ENCODE results near the gene PRKCZ. TPM values are rescaled to one million over a fixed set of nuclear protein-coding genes. Genes with fewer than 3 reads are reported as not detected.

The PRKCZ gene
- total and polyA plus RNA-seq, 2 of the 4 experiments (the other 2 are of a cell fraction), result 2.0 to 3.5 TPM

DNA sequence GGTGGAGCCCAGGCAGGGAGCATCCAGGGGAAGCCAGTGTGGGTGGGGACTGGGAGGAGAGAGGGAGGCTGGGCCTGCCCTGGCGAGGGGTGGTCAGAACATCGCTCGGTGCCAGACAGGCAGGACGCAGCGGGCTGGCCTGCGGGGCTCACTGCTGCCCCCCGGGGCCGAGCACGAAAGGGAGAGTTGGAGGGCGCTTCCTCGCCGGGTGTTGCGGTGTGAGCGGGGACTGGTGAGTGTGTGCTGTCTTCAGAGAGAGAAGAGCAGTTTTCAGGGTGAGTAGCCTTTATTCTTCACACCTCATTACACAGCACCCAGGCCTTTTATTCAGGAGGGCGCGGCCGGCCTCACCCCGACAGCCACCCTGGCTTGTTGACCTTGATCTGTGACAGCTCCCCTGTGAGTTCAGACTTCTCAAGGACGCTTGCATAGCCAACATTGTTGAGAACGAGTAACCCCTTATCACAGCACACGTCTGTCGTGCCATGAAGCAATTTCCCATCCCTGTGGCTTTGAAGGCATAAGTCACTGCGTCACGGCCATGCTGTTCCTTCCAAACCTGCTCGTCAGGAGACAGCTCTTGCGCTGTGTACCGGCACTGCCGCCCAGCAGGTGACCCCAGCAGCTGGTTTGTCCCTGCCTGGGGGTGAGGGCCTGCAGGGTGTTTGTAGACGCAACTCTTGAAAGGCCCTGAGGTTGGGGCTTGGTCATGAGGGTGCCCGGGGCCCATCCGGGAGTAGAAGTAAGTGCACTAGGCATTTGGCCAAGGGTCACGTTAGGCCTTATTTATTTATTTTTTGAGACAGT, 54.6 kb downstream of the PRKCZ start (continued):
- no peak for TF ChIP-seq MAFK (IDR thresholded peaks at IDR 0.05; ENCODE audit: low read depth, low read length)

DNA sequence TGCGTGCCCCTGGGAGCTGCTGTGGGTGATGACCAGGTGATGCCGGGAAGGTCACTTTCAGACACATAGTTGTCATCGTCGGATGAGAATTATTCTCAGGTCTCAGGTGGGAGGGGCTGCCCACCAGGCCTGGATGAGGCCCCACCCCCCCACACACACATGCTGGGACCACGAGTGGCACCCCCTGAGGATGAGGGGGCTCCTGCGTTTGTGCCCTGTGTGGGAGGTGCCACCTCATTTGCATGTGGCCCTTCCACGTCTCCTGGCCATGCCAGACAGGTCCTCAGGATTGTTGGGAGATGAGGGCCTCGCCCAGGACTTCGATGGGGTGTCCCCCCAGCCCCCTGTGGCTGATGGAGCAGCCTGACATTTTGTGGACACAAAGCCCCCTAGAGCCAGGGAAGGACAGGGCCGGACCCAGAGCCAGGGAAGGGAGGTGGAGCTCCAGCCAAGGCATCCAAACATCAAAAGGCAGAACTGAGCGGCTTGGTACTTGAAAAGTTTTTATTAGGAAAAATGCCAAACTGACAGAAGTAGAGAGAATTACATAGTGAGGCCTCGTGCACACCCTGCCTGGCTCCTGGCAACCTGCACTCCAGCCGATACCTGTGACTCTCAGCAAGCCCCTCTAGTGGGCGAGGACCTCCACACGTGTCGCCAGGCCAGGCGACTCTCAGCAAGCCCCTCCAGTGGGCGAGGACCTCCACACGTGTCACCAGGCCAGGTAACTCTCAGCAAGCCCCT, 55.7 kb downstream of the PRKCZ start:
- Histone ChIP-seq H3K9ac (ENCODE audit: low read depth, low read length) (no peak overlapping the region), H3K4me2 (ENCODE audit: low read depth, low read length) (no peak overlapping the region), H2AFZ (replicated peaks; ENCODE audit: low read length, poor library complexity) (no peak overlapping the region), H4K8ac (ENCODE audit: low read depth in 2 of 2, low read length in 2 of 2) (no peak overlapping the region), H3K4me1 (ENCODE audit: control insufficient read depth, insufficient read depth, low read length) (no peaks in the 10 kb centered on the region; the same call in 1 of the 2 replicates), H3K14ac (replicated peaks; ENCODE audit: low read depth, low read length) (no peak overlapping the region), H3K4ac (ENCODE audit: low read depth, low read length) (no peak overlapping the region), H3K79me1 (ENCODE audit: low read depth in 1 of 2, low read length in 2 of 2) (no peaks in the 10 kb centered on the region), H2BK120ac (ENCODE audit: low read depth, low read length) (no peak overlapping the region), H3K27me3 (ENCODE audit: control insufficient read depth, insufficient read depth, low read length) (peaks cover 21% of the 10 kb centered on the region; the same call in 1 of the 2 replicates), H4K20me1 (ENCODE audit: insufficient read depth, low read length) (peaks cover 3% of the 10 kb centered on the region; the same call in 1 of the 2 replicates), H3K23ac (ENCODE audit: low read depth, low read length) (no peak overlapping the region), H3K27ac (ENCODE audit: insufficient read depth, low read length) (no peak overlapping the region), H4K91ac (ENCODE audit: insufficient read depth, low read depth, low read length) (no peak overlapping the region), H2AK9ac (replicated peaks; ENCODE audit: low read depth, low read length, poor library complexity) (no peak overlapping the region), H2BK5ac (ENCODE audit: low read depth, low read length, poor library complexity, severe bottlenecking) (no peak overlapping the region), H3K9me3 (ENCODE audit: control insufficient read depth, insufficient read depth, low read length) (no peaks in the 10 kb centered on the region), H3K4me3 (ENCODE audit: insufficient read depth, low read depth, low read length) (no peak overlapping the region), H2AK5ac (ENCODE audit: low read depth, low read length) (no peak overlapping the region), H2BK20ac (ENCODE audit: low read depth, low read length) (no peak overlapping the region), H3K36me3 (ENCODE audit: control insufficient read depth, insufficient read depth, low read length) (no peaks in the 10 kb centered on the region), H4K5ac (ENCODE audit: low read depth, low read length) (no peak overlapping the region), H2BK15ac (ENCODE audit: low read depth, low read length) (no peak overlapping the region), H3K56ac (ENCODE audit: extremely low read depth, insufficient read depth, low read length) (no peak overlapping the region), H3K18ac (ENCODE audit: low read depth, low read length) (no peak overlapping the region), H3K9me1 (ENCODE audit: insufficient read depth, low read length) (no peaks in the 10 kb centered on the region)
- ChIA-PET POLR2A (ENCODE audit: unreplicated experiment) (no interaction called here), CTCF (no interaction called here)
- TF ChIP-seq CEBPB (IDR thresholded peaks at IDR 0.05; ENCODE audit: low read depth, low read length) (no peak), RAD21 (IDR thresholded peaks at IDR 0.05; ENCODE audit: low read length) (no peak), MXI1 (IDR thresholded peaks at IDR 0.05; ENCODE audit: borderline replicate concordance, low read depth, low read length) (no peak), CHD1 (IDR thresholded peaks at IDR 0.05; ENCODE audit: low read depth, low read length) (no peak), POLR2A (IDR thresholded peaks at IDR 0.05; ENCODE audit: low read depth, low read length) (no peak)
- TF ChIP-seq, protein P1, sequence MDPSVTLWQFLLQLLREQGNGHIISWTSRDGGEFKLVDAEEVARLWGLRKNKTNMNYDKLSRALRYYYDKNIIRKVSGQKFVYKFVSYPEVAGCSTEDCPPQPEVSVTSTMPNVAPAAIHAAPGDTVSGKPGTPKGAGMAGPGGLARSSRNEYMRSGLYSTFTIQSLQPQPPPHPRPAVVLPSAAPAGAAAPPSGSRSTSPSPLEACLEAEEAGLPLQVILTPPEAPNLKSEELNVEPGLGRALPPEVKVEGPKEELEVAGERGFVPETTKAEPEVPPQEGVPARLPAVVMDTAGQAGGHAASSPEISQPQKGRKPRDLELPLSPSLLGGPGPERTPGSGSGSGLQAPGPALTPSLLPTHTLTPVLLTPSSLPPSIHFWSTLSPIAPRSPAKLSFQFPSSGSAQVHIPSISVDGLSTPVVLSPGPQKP (IDR thresholded peaks at IDR 0.05; ENCODE audit: borderline replicate concordance, low read depth, low read length), result no peak
- DNase-seq (no peak), ATAC-seq (ENCODE audit: low read depth) (no peak)
- dilution Hi-C loops (cut with HindIII; ENCODE audit: low sequenced_read_pairs, unreplicated experiment), result no loop called here
- WGBS, 2 experiments (ENCODE audit: extremely low coverage in 2 of 2, insufficient read length in 1 of 2), result 50% methylated on average over 2 of the region's 19 CpGs; no CpG with 5 or more reads in 1 of the 2 experiments
- intact Hi-C loops (cut with micrococcal nuclease), result no loop called here
- BruUV-seq (replicated peaks), result no TSS peak
- in situ Hi-C loops (cut with MboI; ENCODE audit: low sequenced_read_pairs), result no loop called here
